HG02970 (cell line): ENCODE data around the gene CCDC88A.
"Not testable (repeated sequence)": the region's sequence is repeated elsewhere in the genome, so short reads cannot be mapped to it uniquely, and the experiment has no call there.

ENCODE experiments used
- ATAC-seq: cut with Tn5 transposase; IDR thresholded peaks from one replicate; pipeline ENCODE4 v1.9.1; 2021; ENCODE audit warnings: mild to moderate bottlenecking, moderate library complexity, moderate number of reproducible peaks; ENCODE audit not compliant: unreplicated experiment, low FRiP score

The CCDC88A gene

DNA sequence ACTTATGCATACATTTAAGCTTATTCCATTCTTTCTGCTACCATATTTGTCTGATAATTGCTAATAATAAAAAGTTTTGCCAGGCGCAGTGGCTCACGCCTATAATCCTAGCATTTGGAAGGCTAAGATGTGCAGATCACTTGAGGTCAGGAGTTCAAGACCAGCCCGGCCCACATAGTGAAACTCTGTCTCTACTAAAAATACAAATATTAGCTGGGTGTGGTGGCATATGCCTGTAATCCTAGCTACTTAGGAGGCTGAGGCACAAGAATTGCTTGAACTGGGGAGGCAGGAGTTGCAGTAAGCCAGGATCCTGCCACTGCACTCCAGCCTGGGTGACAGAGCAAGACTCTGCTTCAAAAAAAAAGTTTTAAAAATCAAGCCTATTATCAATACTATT lies 160.1 kb downstream of the CCDC88A start:
- not testable (repeated sequence) for ATAC-seq

DNA sequence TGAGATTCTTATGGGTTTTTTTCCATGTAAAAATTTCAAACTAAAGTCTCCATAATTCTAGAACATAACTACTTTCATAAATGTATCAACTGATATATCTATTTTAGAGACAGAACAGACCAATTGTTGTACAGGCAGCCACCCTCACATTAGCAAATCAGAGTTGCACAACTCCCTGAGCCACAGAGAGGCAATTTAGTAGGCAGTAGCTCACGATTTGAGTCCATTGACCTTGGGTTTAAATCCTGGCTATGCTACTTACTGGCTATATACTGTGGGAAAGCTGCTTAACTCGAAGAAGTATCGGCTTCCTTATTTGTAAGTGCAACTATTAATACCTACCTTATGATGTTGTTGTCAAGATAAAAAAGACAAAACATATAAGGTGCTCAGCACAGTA lies 166.8 kb downstream of the CCDC88A start:
- ATAC-seq, result no peak

- no peak for ATAC-seq
Measured at GRCh38 chr2:55247025-55247424, 172.6 kb downstream of the CCDC88A start.

DNA sequence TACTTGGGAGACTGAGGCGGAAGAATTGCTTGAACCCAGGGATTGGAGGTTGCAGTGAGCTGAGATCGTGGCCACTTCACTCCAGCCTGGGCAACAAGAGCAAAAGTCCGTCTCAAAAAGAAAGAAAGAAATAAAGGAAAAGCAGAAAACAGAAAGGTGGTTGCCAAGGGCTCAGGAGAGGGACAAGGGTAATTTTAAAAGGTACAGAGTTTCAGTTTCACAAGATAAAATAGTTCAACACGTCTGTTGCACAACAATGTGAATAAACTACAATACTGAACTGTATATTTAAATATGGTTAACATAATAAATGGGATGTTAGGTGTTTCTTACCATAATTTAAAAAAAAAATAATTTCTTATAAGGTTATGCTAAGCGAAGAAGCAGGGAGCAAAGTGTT lies 174.2 kb downstream of the CCDC88A start:
- no peak for ATAC-seq

- no peak for ATAC-seq
Measured at GRCh38 chr2:55242617-55243016, 177.0 kb downstream of the CCDC88A start.

DNA sequence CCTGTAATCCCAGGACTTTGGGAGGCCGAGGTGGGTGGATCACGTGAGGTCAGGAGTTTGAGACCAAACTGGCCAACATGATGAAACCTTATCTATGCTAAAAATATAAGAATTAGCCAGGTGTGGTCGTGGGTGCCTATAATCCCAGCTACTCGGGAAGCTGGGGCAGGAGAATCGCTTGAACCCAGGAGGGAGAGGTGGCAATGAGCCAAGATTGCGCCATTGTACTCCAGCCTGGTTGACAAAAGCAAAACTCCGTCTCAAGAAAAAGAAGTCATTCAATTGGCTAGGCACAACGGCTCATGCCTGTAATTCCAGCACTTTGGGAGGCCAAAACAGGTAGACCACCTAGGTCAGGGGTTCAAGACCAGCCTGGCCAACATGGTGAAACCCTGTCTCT lies 178.1 kb downstream of the CCDC88A start:
- not testable (repeated sequence) for ATAC-seq

DNA sequence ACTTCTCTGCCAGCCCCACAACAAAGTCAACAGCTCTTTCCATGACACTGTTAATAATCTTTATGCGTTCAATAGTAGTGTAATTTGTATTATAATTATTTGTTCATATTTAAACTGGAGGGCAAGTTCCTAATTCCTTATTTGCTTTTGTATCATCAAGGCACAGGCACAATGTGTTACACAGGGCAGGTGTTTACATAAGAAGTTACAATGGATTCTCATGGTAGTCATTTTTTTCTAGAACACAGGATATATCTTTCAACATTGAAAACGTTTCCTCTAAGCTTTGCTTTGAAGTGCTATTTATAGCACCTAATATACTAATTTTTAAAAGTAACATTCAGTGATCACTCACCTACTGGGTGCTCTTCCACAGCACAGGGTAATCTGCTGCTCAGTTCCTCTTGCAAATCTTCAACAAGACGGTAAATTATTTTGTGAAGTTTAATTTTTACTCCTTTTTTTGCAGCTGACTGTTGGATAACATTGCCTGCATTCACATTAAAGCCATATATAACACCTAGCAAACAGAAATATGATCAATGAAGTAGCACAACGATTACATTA lies 179.9 kb downstream of the CCDC88A start:
- no peak for ATAC-seq
